Esophagus (tissue), 2 donors: ENCODE measurements around the gene ZBTB21. TPM values are rescaled to one million over a fixed set of nuclear protein-coding genes. Genes with fewer than 3 reads are reported as not detected.

Source experiments
- H3K27ac ChIP-seq, 2 donors: one replicate each; pipeline ENCODE4 v1.5.1; 2013; ENCODE audit warnings: low read depth in 2 of 2, mild to moderate bottlenecking in 2 of 2, inconsistent platforms in 1 of 2, low read length in 1 of 2, moderate library complexity in 1 of 2
- H3K27me3 ChIP-seq, 2 donors: one replicate each; pipeline ENCODE4 v1.6.1; 2013; ENCODE audit warnings: low read length in 2 of 2, control low read depth in 1 of 2, mild to moderate bottlenecking in 1 of 2; ENCODE audit not compliant: insufficient read depth in 2 of 2, control insufficient read depth in 1 of 2
- H3K36me3 ChIP-seq, 2 donors: one replicate each; pipeline ENCODE4 v1.6.1; 2013; ENCODE audit warnings: low read length in 1 of 2; ENCODE audit not compliant: control insufficient read depth in 2 of 2, insufficient read depth in 2 of 2
- H3K4me1 ChIP-seq, 2 donors: one replicate each; pipeline ENCODE4 v1.6.1; 2013; ENCODE audit warnings: low read length in 1 of 2; ENCODE audit not compliant: control insufficient read depth in 2 of 2, insufficient read depth in 2 of 2
- H3K4me3 ChIP-seq, 2 donors: one replicate each; pipeline ENCODE4 v1.5.1; 2013; ENCODE audit warnings: low read length in 2 of 2, mild to moderate bottlenecking in 2 of 2, low read depth in 1 of 2, moderate library complexity in 1 of 2
- H3K9me3 ChIP-seq, 2 donors: one replicate each; pipeline ENCODE4 v1.6.1; 2013; ENCODE audit warnings: mild to moderate bottlenecking in 2 of 2, low read depth in 1 of 2, low read length in 1 of 2, moderate library complexity in 1 of 2; ENCODE audit not compliant: control insufficient read depth in 2 of 2, insufficient read depth in 1 of 2
- WGBS, 2 donors: extraction: QIAGEN DNeasy Blood & Tissue Kit; methylation state at CpG; one replicate each; pipeline ENCODE4 v1.1.7; 2013; 5-methylcytosine and 5-hydroxymethylcytosine counted together
- polyA plus RNA-seq, 2 donors: library from polyadenylated mRNA; stranded (reverse); fragments of 200-250 nt; gene quantifications; one replicate each; pipeline ENCODE4 v1.2.3, GENCODE V29; 2013
- donor health status: healthy with polysubstance abuse.
- donor health status: Bipolar disorder and iron deficiency.

The ZBTB21 gene
- polyA plus RNA-seq, 2 donors: 1.6 to 2.7 TPM

DNA sequence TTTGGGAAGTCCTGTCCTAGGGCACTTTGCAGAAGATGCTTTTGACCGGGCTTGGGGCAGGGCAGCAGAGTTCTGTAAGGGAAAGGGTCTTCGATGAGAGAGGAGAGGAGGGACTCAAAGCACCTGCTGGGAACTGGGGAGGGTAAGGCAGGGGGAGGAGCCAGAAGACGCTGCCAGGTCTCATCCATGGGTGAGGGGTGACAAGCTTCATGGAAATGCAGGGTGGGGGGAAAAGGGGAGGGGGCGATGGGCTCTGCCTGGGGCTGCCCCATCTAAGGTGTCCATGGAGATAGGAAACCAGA, 35.5 kb downstream of the ZBTB21 start:
- H3K36me3 ChIP-seq: no peaks in the 10 kb centered on the region
- 87 to 92% methylated on average over 4 of the region's 4 CpGs for WGBS, 2 donors
- no peak overlapping the region for H3K27ac ChIP-seq
- H3K4me1 ChIP-seq: peaks cover 5 to 17% of the 10 kb centered on the region in 2 donors
- H3K9me3 ChIP-seq: no peaks in the 10 kb centered on the region
- no peak overlapping the region for H3K4me3 ChIP-seq
- H3K27me3 ChIP-seq: no peaks in the 10 kb centered on the region

DNA sequence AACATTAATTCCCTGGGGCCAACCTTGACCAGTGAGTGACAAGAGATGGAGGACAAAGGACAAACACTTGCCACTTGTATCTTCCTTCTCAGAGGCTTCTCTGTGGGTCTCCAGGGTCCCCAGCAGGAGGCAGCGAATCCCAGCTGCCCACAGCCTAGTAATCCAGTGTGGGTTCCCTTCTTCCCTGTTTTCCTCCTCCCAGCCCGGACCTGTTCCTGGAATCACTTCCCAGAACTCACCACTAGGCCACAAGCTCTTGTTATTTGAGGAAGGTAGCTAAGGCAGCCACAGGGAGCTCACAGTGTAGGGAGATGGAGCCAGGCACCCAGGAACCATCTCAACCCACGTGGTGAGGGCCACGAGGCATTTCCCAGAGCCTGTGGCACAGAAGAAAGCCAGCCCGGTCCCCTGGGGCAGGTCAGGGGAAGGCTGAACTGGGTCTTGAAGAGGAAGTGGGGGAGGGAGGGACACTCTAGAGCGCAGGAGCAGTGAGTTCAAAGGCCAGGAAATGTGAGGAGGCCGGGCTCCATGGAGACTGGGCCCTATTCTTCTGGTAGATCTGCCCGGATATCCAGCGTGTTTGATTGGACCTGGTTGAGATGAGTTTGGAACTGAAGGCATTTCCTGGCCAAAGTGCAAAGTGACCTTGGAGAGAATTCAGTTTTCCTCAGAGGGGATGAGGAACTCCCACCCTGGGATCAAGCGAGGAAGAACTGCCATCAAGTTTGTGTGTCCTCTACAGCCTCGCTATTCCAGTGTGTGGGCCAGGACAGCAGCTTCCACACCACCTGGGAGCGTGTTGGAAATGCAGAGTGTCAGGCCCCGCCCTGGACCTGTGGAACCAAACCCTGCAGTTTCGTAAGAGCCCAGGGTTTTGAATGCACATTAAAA, 36.1 kb downstream of the ZBTB21 start:
- Histone ChIP-seq H3K27me3 (no peaks in the 10 kb centered on the region), H3K4me3 (no peak overlapping the region), H3K4me1 (peaks cover 5 to 17% of the 10 kb centered on the region in 2 donors), H3K9me3 (no peaks in the 10 kb centered on the region), H3K27ac (peak overlapping the region; percentile 35 to 37), H3K36me3 (no peaks in the 10 kb centered on the region)
- WGBS, 2 donors: 72 to 74% methylated on average over 14 of the region's 14 CpGs

DNA sequence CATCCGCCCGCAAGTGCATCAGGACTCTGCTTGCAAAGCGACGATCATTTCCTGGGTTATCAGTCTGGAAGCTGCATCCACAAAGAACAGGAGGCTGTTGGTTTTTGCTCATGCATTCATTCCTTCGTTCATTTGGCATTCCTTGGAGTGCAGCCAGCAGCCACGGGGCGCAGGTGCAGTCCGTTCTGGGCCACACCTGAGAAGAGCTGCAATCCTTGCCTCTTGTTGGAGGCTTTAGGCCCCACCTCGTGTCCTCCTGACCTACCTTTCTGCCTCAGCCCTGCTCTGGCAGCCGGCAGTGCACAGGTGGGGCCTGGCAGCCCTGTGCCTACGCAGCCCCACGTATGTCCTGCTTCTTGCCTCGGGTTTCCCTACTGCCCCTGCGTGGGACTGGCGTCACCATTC, 36.7 kb downstream of the ZBTB21 start:
- H3K4me3 ChIP-seq: no peak overlapping the region
- no peaks in the 10 kb centered on the region for H3K27me3 ChIP-seq
- peak overlapping the region; percentile 35 to 66 for H3K27ac ChIP-seq

DNA sequence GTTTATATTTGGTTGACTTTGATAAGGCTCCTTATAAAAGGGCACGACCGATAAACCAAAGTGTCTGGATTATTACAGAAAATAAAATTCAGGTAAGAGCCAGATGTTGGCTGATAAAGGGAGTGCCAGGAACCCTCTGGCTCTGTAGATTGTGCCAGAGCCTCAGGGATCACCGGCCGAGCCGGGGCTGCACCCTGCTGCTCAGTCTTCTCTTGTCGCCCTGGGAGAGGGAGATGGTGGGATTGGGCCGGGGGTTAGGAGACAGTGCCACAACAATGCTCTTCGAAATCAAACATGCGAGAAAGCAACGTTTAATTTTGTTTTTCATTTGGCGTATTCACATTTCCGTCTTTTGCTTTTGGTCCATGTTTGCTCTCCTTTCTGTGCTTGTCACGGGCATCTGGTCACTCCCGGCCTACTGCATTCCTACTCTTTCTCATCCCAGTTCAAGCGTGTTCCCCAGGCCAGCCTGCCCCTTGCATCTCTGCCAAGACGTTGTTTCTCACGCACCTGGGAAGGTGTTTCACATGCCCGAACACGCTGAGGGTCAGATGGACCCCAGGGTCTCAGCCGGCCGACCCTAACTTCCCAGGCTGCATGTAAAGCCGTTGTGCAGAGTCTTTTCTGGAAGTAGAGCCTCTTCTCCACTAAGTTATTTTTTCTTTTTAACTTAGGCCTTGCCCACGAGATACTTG, 37.5 kb downstream of the ZBTB21 start:
- Histone ChIP-seq H3K4me3 (no peak overlapping the region), H3K4me1 (peaks cover 5 to 19% of the 10 kb centered on the region in 2 donors), H3K9me3 (no peaks in the 10 kb centered on the region), H3K27ac (no peak overlapping the region), H3K36me3 (no peaks in the 10 kb centered on the region), H3K27me3 (no peaks in the 10 kb centered on the region)
- 86 to 92% methylated on average over 23 of the region's 23 CpGs for WGBS, 2 donors

More for the DNA sequence above, 36.7 kb downstream of the ZBTB21 start:
- H3K4me1 ChIP-seq: peaks cover 5 to 17% of the 10 kb centered on the region in 2 donors
- WGBS, 2 donors: 62 to 63% methylated on average over 15 of the region's 15 CpGs
- no peaks in the 10 kb centered on the region for H3K9me3 ChIP-seq
- H3K36me3 ChIP-seq: no peaks in the 10 kb centered on the region

DNA sequence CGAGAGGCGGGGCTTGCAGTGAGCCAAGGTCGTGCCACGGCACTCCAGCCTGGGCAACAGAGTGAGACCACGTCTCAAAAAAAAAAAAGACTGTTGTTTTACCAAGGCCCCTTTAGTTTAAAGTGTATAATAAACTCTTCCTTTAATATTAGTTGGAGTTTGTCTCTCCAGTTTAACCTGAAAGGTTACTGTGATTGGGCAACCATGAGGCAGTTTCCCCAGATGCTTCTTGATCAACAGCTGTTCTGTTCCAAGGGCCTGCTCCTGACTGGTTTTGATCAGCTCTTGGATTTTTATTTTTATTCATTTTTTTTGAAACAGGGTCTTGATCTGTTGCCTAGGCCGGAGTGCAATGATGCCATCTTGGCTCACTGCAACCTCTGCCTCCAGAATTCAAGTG, 38.3 kb downstream of the ZBTB21 start:
- Histone ChIP-seq H3K4me3 (no peak overlapping the region), H3K27ac (peak overlapping the region in 1 of 2 donors; percentile 62), H3K27me3 (no peaks in the 10 kb centered on the region), H3K36me3 (no peaks in the 10 kb centered on the region), H3K4me1 (peaks cover 5 to 25% of the 10 kb centered on the region in 2 donors), H3K9me3 (no peaks in the 10 kb centered on the region)
- 87 to 96% methylated on average over 6 of the region's 6 CpGs for WGBS, 2 donors

DNA sequence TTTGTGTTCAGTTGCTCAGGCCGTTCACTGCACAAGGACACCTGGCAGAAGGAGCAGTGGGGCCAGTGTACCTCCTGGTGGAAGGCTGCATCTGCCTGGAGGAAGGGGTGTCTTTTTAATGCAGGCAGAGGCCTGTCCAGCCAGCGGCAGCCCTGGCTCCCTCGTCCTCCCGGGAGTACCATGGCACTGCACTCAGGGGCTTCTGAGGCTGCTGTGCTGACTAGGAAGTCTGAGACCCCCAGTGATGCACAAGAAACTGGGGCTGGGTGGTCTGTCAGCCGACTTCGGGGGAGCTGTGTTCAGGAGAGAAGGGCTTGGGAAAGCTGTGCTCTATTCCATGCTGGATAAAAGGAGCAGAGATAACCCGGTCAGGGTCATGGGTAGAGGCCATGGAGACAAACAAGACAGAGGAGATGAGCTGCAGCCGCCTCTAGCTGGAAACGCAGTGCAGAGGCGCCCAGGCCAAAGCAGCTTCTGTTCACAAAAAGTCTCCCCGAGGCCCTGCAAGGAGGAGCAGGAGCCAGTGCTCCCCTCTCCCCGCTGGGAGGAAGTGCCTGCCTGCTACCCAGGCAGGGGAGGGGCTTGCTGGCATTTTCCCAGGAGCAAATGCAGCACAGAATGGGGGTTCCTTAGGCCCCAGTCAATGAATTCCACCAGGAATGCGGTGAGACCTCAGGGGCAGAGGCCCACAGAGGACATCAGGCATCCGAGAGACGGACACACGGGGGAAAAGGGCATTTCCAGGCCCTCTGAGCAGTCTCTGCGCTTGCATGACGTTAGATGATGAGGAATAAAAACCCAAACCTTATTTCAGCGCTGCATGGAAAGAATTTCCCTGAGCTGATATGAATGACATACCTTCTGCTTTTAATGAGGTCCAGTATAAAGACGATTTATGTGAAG, 39.2 kb downstream of the ZBTB21 start:
- Histone ChIP-seq H3K9me3 (no peaks in the 10 kb centered on the region), H3K4me3 (no peak overlapping the region), H3K27me3 (no peaks in the 10 kb centered on the region), H3K4me1 (peaks cover 5 to 26% of the 10 kb centered on the region in 2 donors), H3K36me3 (no peaks in the 10 kb centered on the region), H3K27ac (no peak overlapping the region)
- 85 to 87% methylated on average over 19 to 20 of the region's 20 CpGs for WGBS, 2 donors

DNA sequence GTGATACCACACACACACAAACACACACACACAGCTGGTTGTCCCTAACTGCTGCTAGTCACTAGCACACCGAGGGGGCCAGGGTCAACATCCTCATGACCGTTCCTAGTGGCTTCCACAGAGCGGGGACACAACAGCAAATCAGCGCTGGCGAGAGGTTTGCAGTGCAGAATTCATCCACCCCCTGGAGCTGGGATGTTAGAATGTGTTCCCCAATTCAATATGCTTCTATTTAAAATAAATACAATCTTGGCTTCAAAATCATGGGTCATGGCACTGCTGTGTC, 40.1 kb downstream of the ZBTB21 start:
- Histone ChIP-seq H3K4me1 (peaks cover 5 to 31% of the 10 kb centered on the region in 2 donors), H3K4me3 (no peak overlapping the region), H3K36me3 (no peaks in the 10 kb centered on the region), H3K27me3 (no peaks in the 10 kb centered on the region), H3K27ac (no peak overlapping the region), H3K9me3 (no peaks in the 10 kb centered on the region)
- WGBS, 2 donors: 86 to 90% methylated on average over 5 of the region's 5 CpGs

DNA sequence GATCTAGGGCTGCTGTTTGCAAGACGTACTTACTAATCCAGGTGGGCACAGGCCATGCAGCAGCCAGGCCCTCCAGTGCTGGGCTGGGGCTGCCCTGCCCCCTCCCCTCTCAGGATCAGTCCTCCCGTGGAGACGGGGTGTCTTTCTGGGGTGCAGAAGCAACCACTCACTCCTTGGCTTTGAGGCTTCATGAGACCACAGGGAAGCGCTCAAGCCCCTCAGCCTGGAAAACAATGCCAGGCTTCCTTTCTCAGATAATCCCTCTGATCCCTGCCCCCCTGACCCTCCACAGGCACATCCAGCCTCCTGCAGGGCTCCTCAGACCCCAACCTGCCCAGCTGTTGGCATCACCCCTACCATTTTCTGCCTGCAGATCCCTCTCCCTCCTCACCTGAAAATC, 42.5 kb downstream of the ZBTB21 start:
- Histone ChIP-seq H3K4me1 (peaks cover 0 to 16% of the 10 kb centered on the region in 2 donors), H3K36me3 (no peaks in the 10 kb centered on the region), H3K9me3 (no peaks in the 10 kb centered on the region), H3K4me3 (no peak overlapping the region), H3K27me3 (no peaks in the 10 kb centered on the region), H3K27ac (no peak overlapping the region)
- 90% methylated on average over 4 of the region's 4 CpGs for WGBS, 2 donors

DNA sequence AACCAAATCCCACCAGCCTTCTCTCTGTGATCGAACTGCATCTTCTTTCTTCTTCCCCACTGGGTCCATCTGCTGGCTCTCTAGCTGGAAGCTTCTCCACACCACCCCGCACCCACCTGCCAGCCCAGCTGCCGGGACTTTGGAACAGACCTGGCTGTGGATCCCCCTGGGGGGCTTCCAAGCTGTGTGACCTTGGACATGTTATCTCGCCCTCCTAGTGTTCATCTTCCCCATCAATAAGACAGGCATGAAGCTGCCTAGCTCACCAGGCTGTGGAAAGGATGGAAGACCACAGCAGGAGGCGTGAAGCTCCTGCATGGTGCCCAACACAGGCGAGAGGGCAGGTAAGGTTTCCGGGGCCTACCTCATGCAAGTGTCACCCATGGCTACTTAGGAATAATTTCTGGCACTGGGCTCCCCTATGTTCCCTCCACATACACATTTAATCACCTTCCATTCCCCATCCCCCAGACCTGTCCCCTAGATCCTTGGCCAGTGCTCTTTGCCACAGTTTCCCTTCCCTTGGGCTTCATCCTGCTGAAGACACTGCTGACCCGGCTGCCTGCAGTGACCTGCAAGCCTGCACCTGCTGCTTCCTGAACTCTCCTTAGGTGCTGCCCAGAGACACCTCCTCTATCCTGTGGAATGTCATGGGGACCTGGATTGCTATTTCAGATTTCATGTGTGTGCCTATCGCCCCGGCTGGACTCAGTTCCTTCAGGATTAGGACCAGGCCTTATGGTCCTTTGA, 43.1 kb downstream of the ZBTB21 start:
- H3K36me3 ChIP-seq: no peaks in the 10 kb centered on the region
- no peaks in the 10 kb centered on the region for H3K27me3 ChIP-seq
- WGBS, 2 donors: 90 to 91% methylated on average over 10 of the region's 10 CpGs
- peaks cover 0 to 16% of the 10 kb centered on the region in 2 donors for H3K4me1 ChIP-seq
- H3K4me3 ChIP-seq: no peak overlapping the region
- H3K9me3 ChIP-seq: no peaks in the 10 kb centered on the region
- H3K27ac ChIP-seq: no peak overlapping the region
